HG02981 (cell line): ENCODE results near the gene LRRC52.

Experiments
- ATAC-seq: cut with Tn5 transposase; IDR thresholded peaks from one replicate; pipeline ENCODE4 v1.9.1; 2021; ENCODE audit warnings: mild to moderate bottlenecking, moderate library complexity; ENCODE audit not compliant: unreplicated experiment

The LRRC52 gene

GRCh38 chr1:165543532-165544438 lies at the start of gene LRRC52:
Gene LRRC52 (plus strand): TSS chr1:165544000. CDS start chr1:165544297, 297 bp downstream.
- no peak for ATAC-seq

- ATAC-seq, result no peak
These were observed 48.6 kb upstream of the LRRC52 start for GRCh38 chr1:165494949-165495857.

GRCh38 chr1:165495858-165496205 lies 48.0 kb upstream of the LRRC52 start:
- ATAC-seq, result no peak

- no peak for ATAC-seq
These were observed 47.3 kb upstream of the LRRC52 start for GRCh38 chr1:165496501-165496900.

DNA sequence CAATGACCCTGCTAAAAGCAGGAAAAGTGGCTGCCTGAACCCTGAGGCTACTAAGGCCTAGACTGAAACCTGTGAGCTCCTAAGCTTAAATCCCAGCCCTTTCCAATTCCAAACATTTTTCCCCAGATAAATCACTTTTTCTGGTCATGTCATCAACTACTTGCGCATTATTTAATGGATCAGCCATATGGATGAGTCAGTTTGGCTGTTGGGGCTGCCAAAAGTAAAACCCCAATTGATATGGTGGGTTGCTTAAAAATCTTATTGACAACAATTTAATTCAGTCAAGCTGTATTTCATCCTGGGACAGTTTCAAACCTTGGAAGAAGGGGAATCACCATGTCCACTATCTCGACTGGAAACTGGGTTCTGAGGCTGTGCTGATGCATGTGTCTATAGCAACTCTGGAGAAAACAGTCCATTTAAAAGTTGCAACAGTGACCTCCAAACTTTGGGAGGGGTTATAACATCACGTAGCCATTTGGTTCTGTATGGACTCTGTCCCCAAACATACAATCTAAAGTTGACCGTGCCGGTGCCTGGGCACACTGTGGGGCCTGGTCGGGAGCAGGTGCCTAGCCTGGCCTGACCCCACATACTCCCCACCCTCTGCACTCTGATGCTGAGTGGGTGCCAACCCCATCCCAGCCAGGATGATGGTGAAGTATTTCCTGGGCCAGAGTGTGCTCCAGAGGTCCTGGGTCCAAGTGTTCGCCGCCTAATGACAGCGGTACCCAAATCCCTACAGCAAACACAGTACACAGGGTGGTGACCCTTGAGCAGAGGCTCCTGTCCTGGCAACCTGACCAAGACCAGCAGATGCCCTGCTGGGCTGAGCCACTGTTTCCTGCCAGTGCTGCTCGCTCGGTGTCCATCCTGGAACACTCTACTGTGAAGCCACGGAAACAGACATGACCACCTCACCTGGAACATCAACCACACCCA lies 46.5 kb upstream of the LRRC52 start:
- ATAC-seq, result no peak

DNA sequence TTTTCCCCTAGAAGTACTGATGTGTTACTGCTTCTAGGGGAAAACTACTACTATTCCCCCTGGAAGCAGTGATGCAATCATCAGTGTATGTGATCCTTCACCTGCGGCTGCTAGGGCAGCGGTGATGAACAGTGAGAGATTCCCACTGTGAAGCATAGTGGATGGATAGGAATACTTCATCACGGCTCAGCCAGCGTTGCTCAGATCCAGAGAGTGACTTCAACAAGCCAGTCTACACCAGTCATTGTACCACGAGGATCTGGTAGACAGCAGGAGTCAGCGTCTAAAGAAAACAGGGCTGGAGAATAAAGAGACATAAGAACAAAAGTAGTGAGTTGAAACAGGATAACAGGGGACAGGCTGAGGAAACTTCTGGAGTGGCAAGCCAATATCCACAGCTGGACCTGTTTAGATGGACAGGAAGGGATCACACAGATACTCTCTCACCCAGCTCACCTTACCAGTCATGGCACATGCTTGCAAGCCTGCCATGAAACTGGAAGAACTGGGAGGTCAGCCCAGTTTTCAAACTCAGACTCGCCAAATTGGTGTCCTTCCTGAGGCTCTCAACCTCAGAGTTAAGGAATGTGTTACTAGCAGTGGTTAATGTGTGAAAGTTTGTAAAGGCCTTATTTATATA lies 42.4 kb upstream of the LRRC52 start:
- ATAC-seq, result no peak

DNA sequence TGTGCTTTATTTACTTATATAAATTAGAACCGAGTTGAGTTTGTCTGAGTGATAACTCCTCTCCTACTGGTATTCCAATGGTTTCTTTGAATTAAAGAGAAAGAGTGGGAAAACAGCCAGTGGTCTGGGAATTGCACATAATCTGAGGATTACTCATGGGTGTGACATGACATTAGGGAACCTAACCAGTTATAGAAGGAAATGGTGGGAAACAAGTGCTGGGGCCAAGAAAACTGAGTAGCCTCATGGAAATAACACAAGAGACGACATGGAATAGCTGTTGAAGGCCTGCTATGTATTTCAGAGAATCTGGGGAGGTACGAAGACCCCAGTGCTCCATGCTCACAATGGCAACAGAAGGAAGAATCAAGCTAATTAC lies 41.8 kb upstream of the LRRC52 start:
- no peak for ATAC-seq

DNA sequence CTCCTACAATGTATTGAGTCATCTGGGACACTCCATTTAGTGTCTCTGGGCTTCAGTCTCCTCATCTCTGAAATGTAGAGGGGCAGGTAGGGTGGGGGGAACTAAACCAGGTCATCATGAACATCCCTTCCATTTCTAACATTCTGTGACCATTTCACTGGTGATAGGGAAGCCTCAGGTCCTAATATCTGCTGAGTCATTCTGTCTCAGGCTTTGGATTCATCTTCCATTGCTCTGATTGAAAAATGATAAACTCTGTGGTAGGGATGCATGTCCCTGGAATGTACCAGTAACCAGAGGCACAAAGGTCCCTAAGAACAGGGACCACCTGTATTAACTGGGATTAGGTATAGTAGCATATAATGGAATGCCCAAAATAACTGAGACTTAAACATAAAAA lies 36.2 kb upstream of the LRRC52 start:
- no peak for ATAC-seq

GRCh38 chr1:165508291-165508690 lies 35.5 kb upstream of the LRRC52 start:
- no peak for ATAC-seq

- ATAC-seq, result no peak
These were observed 31.0 kb upstream of the LRRC52 start for GRCh38 chr1:165512816-165513215.

DNA sequence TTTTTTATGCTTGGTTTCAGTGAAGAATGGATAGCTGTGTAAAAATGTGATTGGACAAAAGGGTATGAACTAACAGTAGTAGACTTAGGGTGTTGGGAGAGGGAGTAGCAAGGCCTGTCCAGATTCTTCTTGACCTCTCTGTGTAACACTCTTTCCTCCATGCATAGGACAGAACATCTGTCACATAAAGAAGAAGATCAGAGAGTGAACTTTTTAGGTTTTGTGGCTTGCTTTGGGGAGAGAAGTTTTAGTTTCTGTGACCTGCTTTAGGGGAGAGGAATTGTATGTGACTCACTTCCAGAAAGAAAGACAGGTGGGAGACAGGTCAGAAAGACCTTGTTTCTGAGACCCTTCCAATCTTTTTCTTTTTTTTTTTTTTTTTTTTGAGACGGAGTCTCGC lies 27.3 kb upstream of the LRRC52 start:
- ATAC-seq, result no peak

GRCh38 chr1:165520646-165521045 lies 23.2 kb upstream of the LRRC52 start:
- ATAC-seq, result no peak

- no peak for ATAC-seq
These were observed 19.0 kb upstream of the LRRC52 start for GRCh38 chr1:165524639-165525285.

DNA sequence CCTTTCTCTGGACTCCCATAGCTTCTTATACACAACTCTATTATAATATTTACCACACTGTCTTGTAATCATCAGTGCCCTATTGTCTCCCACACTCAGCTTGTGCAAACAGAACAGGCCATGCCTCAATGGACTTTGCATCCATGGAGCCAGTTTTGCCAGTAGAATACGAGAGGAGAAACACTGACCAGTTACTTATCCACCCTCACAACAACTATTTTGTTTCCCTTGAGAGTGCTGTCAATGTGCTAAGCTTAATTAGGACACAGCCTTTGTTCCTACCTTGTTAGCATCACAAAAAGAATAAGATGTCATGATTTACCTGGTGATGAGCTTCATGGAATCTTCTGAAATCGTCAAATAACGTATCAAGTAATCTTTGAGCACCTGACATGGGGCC lies 18.1 kb upstream of the LRRC52 start:
- ATAC-seq, result no peak

DNA sequence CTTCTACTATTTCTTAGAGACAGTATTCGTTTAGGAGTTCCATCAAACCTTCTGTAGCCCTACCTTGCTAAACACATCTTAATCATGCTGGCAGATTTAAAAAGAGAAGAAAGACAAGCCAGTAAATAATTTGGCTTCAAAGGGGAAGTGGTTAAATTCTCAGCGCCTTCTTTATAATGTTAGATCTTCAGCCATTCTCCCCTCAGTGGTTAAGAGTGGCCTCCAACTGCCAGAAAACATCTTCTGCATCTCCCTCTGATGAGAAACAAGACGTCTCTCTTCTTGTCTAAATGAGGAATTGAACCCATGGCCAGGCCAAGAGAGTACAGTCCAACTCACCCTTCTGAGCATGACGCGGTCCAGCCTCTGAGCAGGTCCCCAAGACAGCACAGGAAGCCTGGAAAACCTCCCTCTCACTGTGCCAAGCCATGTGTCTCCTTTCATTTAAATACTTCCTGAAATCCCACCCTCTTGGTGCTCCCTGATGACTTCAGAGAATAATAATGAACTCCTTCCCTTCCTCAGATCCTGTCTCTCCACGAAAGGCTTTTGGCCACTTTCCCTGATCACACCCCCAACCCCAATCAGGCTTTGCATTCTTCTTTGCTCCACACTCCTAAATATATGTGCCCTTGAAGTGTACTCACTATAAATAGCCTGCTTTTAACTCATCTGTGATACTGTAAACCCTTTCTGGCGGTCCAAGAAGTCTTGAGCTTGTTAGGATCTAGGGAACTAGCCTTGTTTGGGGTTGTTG lies 16.4 kb upstream of the LRRC52 start:
- ATAC-seq, result no peak

DNA sequence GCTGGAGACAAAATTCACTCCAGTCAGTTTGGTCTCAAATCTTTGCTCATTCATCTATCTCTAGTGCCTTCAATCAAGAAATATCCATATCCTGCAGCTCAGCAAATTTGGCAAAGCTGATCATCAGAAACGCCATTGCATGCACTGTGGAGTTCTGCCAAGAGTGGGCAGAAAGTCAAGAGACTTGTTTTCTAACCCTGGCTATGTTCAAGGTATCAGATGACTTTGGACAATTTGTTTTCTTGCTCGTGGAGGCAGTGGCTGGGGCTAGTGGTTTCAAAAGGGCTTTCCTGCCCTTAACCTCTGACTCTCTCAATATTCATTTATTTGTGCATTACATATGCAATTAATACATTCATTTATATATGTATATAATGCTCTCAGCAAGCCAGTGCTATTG lies 12.8 kb upstream of the LRRC52 start:
- no peak for ATAC-seq

GRCh38 chr1:165532053-165532452 lies 11.7 kb upstream of the LRRC52 start:
- no peak for ATAC-seq

DNA sequence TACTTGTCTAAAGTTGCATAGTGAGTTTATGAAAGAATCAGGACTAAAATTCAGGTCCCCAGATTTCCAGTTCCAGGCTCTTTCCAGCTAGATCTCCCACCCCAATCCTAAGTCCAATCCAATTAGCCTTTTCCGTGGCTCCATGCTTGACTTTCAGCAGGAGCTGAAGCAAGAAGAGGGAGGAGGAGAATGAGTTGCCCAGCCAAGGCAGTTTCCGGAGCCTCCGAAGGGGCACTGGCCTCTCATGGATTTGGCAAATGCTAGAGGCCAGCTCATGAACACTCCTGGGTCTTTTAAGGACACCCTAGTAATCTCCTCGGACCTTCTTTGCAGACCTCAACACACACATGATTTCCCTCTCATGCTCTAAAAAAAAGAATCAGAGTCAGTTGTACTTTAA lies 10.5 kb upstream of the LRRC52 start:
- ATAC-seq, result no peak

DNA sequence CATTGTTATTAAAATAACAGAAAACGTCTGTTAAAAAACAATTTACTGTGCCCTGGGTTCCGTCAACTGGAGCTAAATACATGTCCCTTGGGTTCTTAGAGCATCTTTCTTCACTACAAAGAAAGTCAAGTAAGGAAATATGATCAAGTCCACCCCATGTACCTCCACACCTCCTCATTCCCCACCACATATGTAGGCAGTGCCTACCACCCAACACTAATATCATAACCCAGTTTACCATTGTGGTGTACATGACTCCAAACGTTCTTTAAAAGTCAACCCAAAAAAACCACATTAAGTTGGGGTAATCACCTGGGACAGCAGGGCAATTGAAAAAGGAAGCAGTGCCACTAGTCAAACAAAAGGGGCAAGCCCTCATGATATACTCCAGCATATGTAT lies 7.8 kb upstream of the LRRC52 start:
- no peak for ATAC-seq
